Measurements from ENCODE around the gene OR52L1. TPM values are rescaled to one million over a fixed set of nuclear protein-coding genes. Genes with fewer than 3 reads are reported as not detected.

OR52L1 gene
- total and polyA plus RNA-seq, 2 of the 4 experiments (the other 2 are of a cell fraction) = not detected

- H3K9me3 ChIP-seq (ENCODE audit: control insufficient read depth, insufficient read depth, low read length) = no peaks in the 10 kb centered on the region
- H2AFZ ChIP-seq (replicated peaks; ENCODE audit: low read length, poor library complexity) = no peak within 1 kb of the TSS
- no peaks in the 10 kb centered on the region for H3K36me3 ChIP-seq (ENCODE audit: control insufficient read depth, insufficient read depth, low read length)
- no peak for TF ChIP-seq FOS (IDR thresholded peaks at IDR 0.05; ENCODE audit: low read depth, low read length)
- no peak for TF ChIP-seq POLR2A (IDR thresholded peaks at IDR 0.05; ENCODE audit: low read depth, low read length)
- TF ChIP-seq RFX5 (IDR thresholded peaks at IDR 0.05; ENCODE audit: low read depth, low read length) = no peak
- TF ChIP-seq MXI1 (IDR thresholded peaks at IDR 0.05; ENCODE audit: borderline replicate concordance, low read depth, low read length) = no peak
- TF ChIP-seq CHD1 (IDR thresholded peaks at IDR 0.05; ENCODE audit: low read depth, low read length) = no peak
- TF ChIP-seq MAFK (IDR thresholded peaks at IDR 0.05; ENCODE audit: low read depth, low read length) = no peak
- no peak for TF ChIP-seq CEBPB (IDR thresholded peaks at IDR 0.05; ENCODE audit: low read depth, low read length)
- no peak for TF ChIP-seq RCOR1 (IDR thresholded peaks at IDR 0.05; ENCODE audit: insufficient replicate concordance, low read length)
- no peak for TF ChIP-seq ELK1 (IDR thresholded peaks at IDR 0.05; ENCODE audit: borderline replicate concordance, low read depth, low read length)
- TF ChIP-seq USF2 (IDR thresholded peaks at IDR 0.05; ENCODE audit: low read depth, low read length) = no peak
- TF ChIP-seq BHLHE40 (IDR thresholded peaks at IDR 0.05; ENCODE audit: low read depth, low read length) = no peak
- no peak for TF ChIP-seq RAD21 (IDR thresholded peaks at IDR 0.05; ENCODE audit: low read length)
- TF ChIP-seq CTCF (conservative IDR thresholded peaks at IDR 0.05; ENCODE audit: low read depth, low read length) = no peak
- no peak for TF ChIP-seq NFE2L2 (IDR thresholded peaks at IDR 0.05; ENCODE audit: low read depth, low read length)
- TF ChIP-seq SMC3 (IDR thresholded peaks at IDR 0.05; ENCODE audit: low read depth, low read length) = no peak
- no peak within 1 kb of the TSS for H2AK5ac ChIP-seq (ENCODE audit: low read depth, low read length)
- H3K18ac ChIP-seq (ENCODE audit: low read depth, low read length) = no peak within 1 kb of the TSS
- H2BK5ac ChIP-seq (ENCODE audit: low read depth, low read length, poor library complexity, severe bottlenecking) = no peak within 1 kb of the TSS
- H3K27ac ChIP-seq (ENCODE audit: insufficient read depth, low read length) = no peak within 1 kb of the TSS
- no peak for ATAC-seq (ENCODE audit: low read depth)
- H2BK20ac ChIP-seq (ENCODE audit: low read depth, low read length) = no peak within 1 kb of the TSS
- H2AK9ac ChIP-seq (replicated peaks; ENCODE audit: low read depth, low read length, poor library complexity) = no peak within 1 kb of the TSS
- no peaks in the 10 kb centered on the region for H4K20me1 ChIP-seq (ENCODE audit: insufficient read depth, low read length)
- H3K4me3 ChIP-seq (ENCODE audit: insufficient read depth, low read depth, low read length) = no peak within 1 kb of the TSS
- ChIA-PET CTCF (no interaction called here), POLR2A (ENCODE audit: unreplicated experiment) (no interaction called here)
- H3K4me1 ChIP-seq (ENCODE audit: control insufficient read depth, insufficient read depth, low read length) = no peaks in the 10 kb centered on the region
- no peak within 1 kb of the TSS for H3K56ac ChIP-seq (ENCODE audit: extremely low read depth, insufficient read depth, low read length)
- H4K91ac ChIP-seq (ENCODE audit: insufficient read depth, low read depth, low read length) = no peak within 1 kb of the TSS
- no peak within 1 kb of the TSS for H4K5ac ChIP-seq (ENCODE audit: low read depth, low read length)
- in situ Hi-C loops (cut with MboI; ENCODE audit: low sequenced_read_pairs) (no loop called here), intact Hi-C loops (cut with micrococcal nuclease) (no loop called here), dilution Hi-C loops (cut with HindIII; ENCODE audit: low sequenced_read_pairs, unreplicated experiment) (no loop called here)
- no peak within 1 kb of the TSS for H3K4ac ChIP-seq (ENCODE audit: low read depth, low read length)
- H3K79me1 ChIP-seq (ENCODE audit: low read depth in 1 of 2, low read length in 2 of 2) = no peaks in the 10 kb centered on the region
- no peaks in the 10 kb centered on the region for H3K27me3 ChIP-seq (ENCODE audit: control insufficient read depth, insufficient read depth, low read length)
- no peak within 1 kb of the TSS for H3K23ac ChIP-seq (ENCODE audit: low read depth, low read length)
- no peak within 1 kb of the TSS for H2BK120ac ChIP-seq (ENCODE audit: low read depth, low read length)
- H3K9ac ChIP-seq (ENCODE audit: low read depth, low read length) = no peak within 1 kb of the TSS
- no peaks in the 10 kb centered on the region for H3K9me1 ChIP-seq (ENCODE audit: insufficient read depth, low read length)
- no peak within 1 kb of the TSS for H4K8ac ChIP-seq (ENCODE audit: low read depth in 2 of 2, low read length in 2 of 2)
- BruUV-seq (replicated peaks) = no TSS peak
- no peak for DNase-seq
- H3K14ac ChIP-seq (replicated peaks; ENCODE audit: low read depth, low read length) = no peak within 1 kb of the TSS
- no peak within 1 kb of the TSS for H2BK15ac ChIP-seq (ENCODE audit: low read depth, low read length)
- H3K4me2 ChIP-seq (ENCODE audit: low read depth, low read length) = no peak within 1 kb of the TSS
These were observed 20.1 kb upstream of the OR52L1 start, which contains the start of gene OR56A4 for GRCh38 chr11:6006846-6007245. Gene OR56A4, minus strand, starts transcription at chr11:6006946. Its CDS starts 3,954 bp downstream, at chr11:6002992.

Measured in IMR-90 (cell line).